Activated T-cell treated with anti-CD3 and anti-CD28 coated beads, Interleukin-2, amount 50 U/mL, for 72 hours (primary cell): ENCODE measurements around the gene CELF1. TPM values are rescaled to one million over a fixed set of nuclear protein-coding genes. Genes with fewer than 3 reads are reported as not detected.
A peak's percentile ranks its signal among the peaks of the same experiment; 100 is the strongest.
"Not testable (repeated sequence)": the region's sequence is repeated elsewhere in the genome, so short reads cannot be mapped to it uniquely, and the experiment has no call there.

ENCODE experiments used
- ATAC-seq, 2 donors: fragments of 150-1000 bp; cut with Tn5 transposase; replicated peaks in 1 of 2; 2 replicates each; pipeline ENCODE4 v1.10.0; 2021; ENCODE audit warnings: moderate library complexity in 2 of 2, mild to moderate bottlenecking in 1 of 2
- DNase-seq, 2 donors: peaks; one replicate each; pipeline ENCODE4 v3.0.0; 2021 to 2022; ENCODE audit warnings: mixed read lengths in 1 of 2
- H3K27ac Mint-ChIP-seq: one replicate; pipeline ENCODE4 v1.8.0; 2022; ENCODE audit warnings: mild to moderate bottlenecking, moderate library complexity, mixed read lengths
- H3K27me3 Mint-ChIP-seq: one replicate; pipeline ENCODE4 v1.8.0; 2022; ENCODE audit warnings: low read depth, mixed read lengths
- H3K36me3 Mint-ChIP-seq, 2 donors: one replicate each; pipeline ENCODE4 v1.8.0; 2022; ENCODE audit warnings: mixed read lengths in 2 of 2, mild to moderate bottlenecking in 1 of 2; ENCODE audit not compliant: insufficient read depth in 2 of 2
- H3K4me1 Mint-ChIP-seq: one replicate; pipeline ENCODE4 v1.8.0; 2022; ENCODE audit warnings: low read depth, mixed read lengths
- H3K4me3 Mint-ChIP-seq, 2 donors: one replicate each; pipeline ENCODE4 v1.8.0; 2022; ENCODE audit warnings: mild to moderate bottlenecking in 2 of 2, mixed read lengths in 2 of 2, moderate library complexity in 2 of 2
- H3K9me3 Mint-ChIP-seq, 2 donors: one replicate each; pipeline ENCODE4 v1.8.0; 2022; ENCODE audit warnings: mixed read lengths in 2 of 2
- total RNA-seq, 2 donors: library from RNA; stranded (reverse); gene quantifications; one replicate each; pipeline ENCODE4 v1.2.3, GENCODE V29; 2022

CELF1 gene
- total RNA-seq, 2 donors from 2014 or later = 128 to 149 TPM

GRCh38 chr11:47569646-47570045, 16.7 kb upstream of the CELF1 start:
- H3K36me3 Mint-ChIP-seq = peaks cover 2 to 4% of the 10 kb centered on the region in 2 donors
- DNase-seq (no peak), ATAC-seq (no peak)
- no peak overlapping the region for H3K4me3 Mint-ChIP-seq
- no peaks in the 10 kb centered on the region for H3K27me3 Mint-ChIP-seq
- H3K4me1 Mint-ChIP-seq = peaks cover 38% of the 10 kb centered on the region
- H3K9me3 Mint-ChIP-seq = no peaks in the 10 kb centered on the region
- no peak overlapping the region for H3K27ac Mint-ChIP-seq

- Mint-ChIP-seq H3K4me3 (peak overlapping the region; percentile 88 to 89), H3K4me1 (peaks cover 43% of the 10 kb centered on the region), H3K9me3 (no peaks in the 10 kb centered on the region), H3K36me3 (peaks cover 1% of the 10 kb centered on the region in 2 donors), H3K27me3 (no peaks in the 10 kb centered on the region), H3K27ac (peak overlapping the region; percentile 77)
- DNase-seq = no peak
- no peak for ATAC-seq
Measured at GRCh38 chr11:47566149-47566698, 13.3 kb upstream of the CELF1 start.

- DNase-seq = peak; percentile 85
- peak; percentile 95 to 96 for ATAC-seq
- H3K27me3 Mint-ChIP-seq = no peaks in the 10 kb centered on the region
- H3K36me3 Mint-ChIP-seq = peaks cover 1% of the 10 kb centered on the region in 2 donors
- H3K4me3 Mint-ChIP-seq = peak within 1 kb of the TSS; percentile 88 to 89
- no peaks in the 10 kb centered on the region for H3K9me3 Mint-ChIP-seq
- H3K27ac Mint-ChIP-seq = peak within 1 kb of the TSS; percentile 77
- peaks cover 43% of the 10 kb centered on the region for H3K4me1 Mint-ChIP-seq
Measured at GRCh38 chr11:47565340-47566148, 12.6 kb upstream of the CELF1 start, which contains the start of gene PTPMT1. TSS of gene PTPMT1 (plus strand) at chr11:47565599. CDS start at chr11:47565623, 24 bp downstream.

- Mint-ChIP-seq H3K9me3 (no peaks in the 10 kb centered on the region), H3K36me3 (peaks cover 1% of the 10 kb centered on the region in 2 donors), H3K4me1 (peaks cover 42% of the 10 kb centered on the region), H3K27ac (no peak overlapping the region), H3K27me3 (no peaks in the 10 kb centered on the region), H3K4me3 (peak overlapping the region; percentile 88 to 89)
- ATAC-seq = peak in 1 of 2 donors; percentile 8
- peak in 1 of 2 donors; percentile 19 for DNase-seq
Measured at GRCh38 chr11:47564933-47565339, 12.0 kb upstream of the CELF1 start.

- not testable (repeated sequence) for H3K9me3 Mint-ChIP-seq, DNase-seq, H3K27ac Mint-ChIP-seq, ATAC-seq, H3K27me3 Mint-ChIP-seq, H3K36me3 Mint-ChIP-seq
- peaks cover 36% of the 10 kb centered on the region for H3K4me1 Mint-ChIP-seq
- peak overlapping the region; percentile 41 to 47 for H3K4me3 Mint-ChIP-seq
Measured at GRCh38 chr11:47564366-47564765, 11.4 kb upstream of the CELF1 start.

- not testable (repeated sequence) for H3K36me3 Mint-ChIP-seq, H3K9me3 Mint-ChIP-seq, H3K27ac Mint-ChIP-seq, ATAC-seq, H3K27me3 Mint-ChIP-seq, DNase-seq, H3K4me3 Mint-ChIP-seq
- peaks cover 34% of the 10 kb centered on the region for H3K4me1 Mint-ChIP-seq
Measured at GRCh38 chr11:47562393-47562792, 9.5 kb upstream of the CELF1 start.

- Mint-ChIP-seq H3K36me3 (no peaks in the 10 kb centered on the region), H3K27ac (no peak overlapping the region), H3K4me1 (peaks cover 24% of the 10 kb centered on the region), H3K9me3 (no peaks in the 10 kb centered on the region), H3K4me3 (no peak overlapping the region), H3K27me3 (no peaks in the 10 kb centered on the region)
- DNase-seq (no peak), ATAC-seq (no peak)
Measured at GRCh38 chr11:47560426-47560825, 7.5 kb upstream of the CELF1 start.

GRCh38 chr11:47558695-47559094, 5.8 kb upstream of the CELF1 start:
- H3K4me3 Mint-ChIP-seq = no peak overlapping the region
- no peak overlapping the region for H3K27ac Mint-ChIP-seq
- no peaks in the 10 kb centered on the region for H3K27me3 Mint-ChIP-seq
- ATAC-seq (no peak), DNase-seq (no peak)
- H3K9me3 Mint-ChIP-seq = no peaks in the 10 kb centered on the region
- no peaks in the 10 kb centered on the region for H3K36me3 Mint-ChIP-seq
- H3K4me1 Mint-ChIP-seq = peaks cover 9% of the 10 kb centered on the region

GRCh38 chr11:47557004-47557403, 4.1 kb upstream of the CELF1 start:
- H3K9me3 Mint-ChIP-seq, H3K27me3 Mint-ChIP-seq, ATAC-seq, DNase-seq, H3K4me1 Mint-ChIP-seq, H3K36me3 Mint-ChIP-seq, H3K27ac Mint-ChIP-seq, H3K4me3 Mint-ChIP-seq: not testable (repeated sequence)

- Mint-ChIP-seq H3K27ac (peak overlapping the region; percentile 86), H3K4me3 (peak overlapping the region; percentile 97 to 99), H3K27me3 (no peaks in the 10 kb centered on the region), H3K36me3 (peaks cover 7 to 8% of the 10 kb centered on the region in 2 donors), H3K4me1 (peaks cover 36% of the 10 kb centered on the region), H3K9me3 (no peaks in the 10 kb centered on the region)
- peak; percentile 25 to 33 for ATAC-seq
- DNase-seq = no peak
Measured at GRCh38 chr11:47553406-47553743, 443 bp upstream of the CELF1 start.

- ATAC-seq (peak; percentile 1 to 12), DNase-seq (peak in 1 of 2 donors; percentile 26)
- H3K27ac Mint-ChIP-seq = peak overlapping the region; percentile 98
- H3K36me3 Mint-ChIP-seq = peaks cover 7 to 8% of the 10 kb centered on the region in 2 donors
- no peaks in the 10 kb centered on the region for H3K27me3 Mint-ChIP-seq
- H3K4me3 Mint-ChIP-seq = peak overlapping the region; percentile 97 to 99
- H3K4me1 Mint-ChIP-seq = peaks cover 48% of the 10 kb centered on the region
- H3K9me3 Mint-ChIP-seq = no peaks in the 10 kb centered on the region
Measured at GRCh38 chr11:47552056-47552565, 821 bp downstream of the CELF1 start.

- peaks cover 8 to 9% of the 10 kb centered on the region in 2 donors for H3K36me3 Mint-ChIP-seq
- DNase-seq (no peak), ATAC-seq (no peak)
- peak overlapping the region; percentile 97 to 99 for H3K4me3 Mint-ChIP-seq
- no peaks in the 10 kb centered on the region for H3K27me3 Mint-ChIP-seq
- H3K27ac Mint-ChIP-seq = peak overlapping the region; percentile 91
- H3K4me1 Mint-ChIP-seq = peaks cover 56% of the 10 kb centered on the region
- H3K9me3 Mint-ChIP-seq = no peaks in the 10 kb centered on the region
Measured at GRCh38 chr11:47551086-47551485, 1.8 kb downstream of the CELF1 start.

- no peak for DNase-seq
- Mint-ChIP-seq H3K27ac (peak overlapping the region; percentile 91), H3K9me3 (no peaks in the 10 kb centered on the region), H3K4me1 (peaks cover 56% of the 10 kb centered on the region), H3K36me3 (peaks cover 8 to 9% of the 10 kb centered on the region in 2 donors), H3K27me3 (no peaks in the 10 kb centered on the region), H3K4me3 (peak overlapping the region; percentile 97 to 99)
- no peak for ATAC-seq
Measured at GRCh38 chr11:47550288-47551047, 2.5 kb downstream of the CELF1 start.
